DOHH2 (cell line): ENCODE measurements around the gene ELOB.

ENCODE experiments used
- H3F3A ChIP-seq: fragments of 200-600 bp; sonication (generic), shearing (Covaris generic); 2 replicates; pipeline ENCODE4 v1.6.0; 2016; ENCODE audit warnings: antibody characterized with exemption, mild to moderate bottlenecking; ENCODE audit not compliant: control insufficient read depth, insufficient read depth
- H3K27ac ChIP-seq: fragments of 200-600 bp; sonication (generic); 2 replicates; pipeline ENCODE4 v1.5.1; 2014; ENCODE audit warnings: low read depth, mild to moderate bottlenecking, low read length, moderate library complexity
- H3K27me3 ChIP-seq: fragments of 200-600 bp; sonication (generic); 2 replicates; pipeline ENCODE4 v1.6.1; 2014; ENCODE audit warnings: mild to moderate bottlenecking, low read length, mixed read lengths; ENCODE audit not compliant: control insufficient read depth
- H3K36me3 ChIP-seq: fragments of 200-600 bp; sonication (generic); 2 replicates; pipeline ENCODE4 v1.6.1; 2014; ENCODE audit warnings: mild to moderate bottlenecking, low read length, moderate library complexity, mixed read lengths; ENCODE audit not compliant: control insufficient read depth
- H3K4me1 ChIP-seq: fragments of 200-600 bp; sonication (generic); 2 replicates; pipeline ENCODE4 v1.6.1; 2014; ENCODE audit warnings: mild to moderate bottlenecking, low read length, mixed read lengths; ENCODE audit not compliant: control insufficient read depth
- H3K4me2 ChIP-seq: fragments of 200-600 bp; sonication (generic); 2 replicates; pipeline ENCODE4 v1.6.0; 2014; ENCODE audit warnings: mild to moderate bottlenecking, low read length, moderate library complexity
- H3K4me3 ChIP-seq: fragments of 200-600 bp; sonication (generic); 2 replicates; pipeline ENCODE4 v1.5.1; 2014; ENCODE audit warnings: mild to moderate bottlenecking, low read length, mixed read lengths
- H3K79me2 ChIP-seq: fragments of 200-600 bp; sonication (generic); 2 replicates; pipeline ENCODE4 v1.6.1; 2014; ENCODE audit warnings: mild to moderate bottlenecking, low read length, mixed read lengths; ENCODE audit not compliant: control insufficient read depth
- H3K9me2 ChIP-seq: fragments of 200-600 bp; sonication (generic); replicated peaks from 2 replicates; pipeline ENCODE4 v1.6.1; 2014; ENCODE audit warnings: mild to moderate bottlenecking, low read length, mixed read lengths; ENCODE audit not compliant: control insufficient read depth
- H3K9me3 ChIP-seq: fragments of 200-600 bp; sonication (generic); 2 replicates; pipeline ENCODE4 v1.6.1; 2014; ENCODE audit warnings: antibody characterized with exemption, low read length, mixed read lengths; ENCODE audit not compliant: control insufficient read depth, insufficient read depth
- H4K20me1 ChIP-seq: fragments of 200-600 bp; sonication (generic); 2 replicates; pipeline ENCODE4 v1.6.0; 2014; ENCODE audit warnings: low read depth, mild to moderate bottlenecking, antibody characterized with exemption, low read length, moderate library complexity; ENCODE audit not compliant: control insufficient read depth, insufficient read depth
- EZH2phosphoT487 ChIP-seq: fragments of 200-600 bp; sonication (generic); IDR thresholded peaks from 2 replicates; pipeline ENCODE4 v1.6.1; 2017; ENCODE audit warnings: borderline replicate concordance, mild to moderate bottlenecking, antibody characterized with exemption, low read length, moderate library complexity, mixed read lengths
- TF ChIP-seq, protein P1 (sequence below): fragments of 200-600 bp; sonication (generic); IDR thresholded peaks from one replicate; pipeline ENCODE4 v1.5.1; 2014; ENCODE audit warnings: antibody characterized with exemption, mild to moderate bottlenecking, low read depth, low read length; ENCODE audit not compliant: poor library complexity, severe bottlenecking

The ELOB gene

DNA sequence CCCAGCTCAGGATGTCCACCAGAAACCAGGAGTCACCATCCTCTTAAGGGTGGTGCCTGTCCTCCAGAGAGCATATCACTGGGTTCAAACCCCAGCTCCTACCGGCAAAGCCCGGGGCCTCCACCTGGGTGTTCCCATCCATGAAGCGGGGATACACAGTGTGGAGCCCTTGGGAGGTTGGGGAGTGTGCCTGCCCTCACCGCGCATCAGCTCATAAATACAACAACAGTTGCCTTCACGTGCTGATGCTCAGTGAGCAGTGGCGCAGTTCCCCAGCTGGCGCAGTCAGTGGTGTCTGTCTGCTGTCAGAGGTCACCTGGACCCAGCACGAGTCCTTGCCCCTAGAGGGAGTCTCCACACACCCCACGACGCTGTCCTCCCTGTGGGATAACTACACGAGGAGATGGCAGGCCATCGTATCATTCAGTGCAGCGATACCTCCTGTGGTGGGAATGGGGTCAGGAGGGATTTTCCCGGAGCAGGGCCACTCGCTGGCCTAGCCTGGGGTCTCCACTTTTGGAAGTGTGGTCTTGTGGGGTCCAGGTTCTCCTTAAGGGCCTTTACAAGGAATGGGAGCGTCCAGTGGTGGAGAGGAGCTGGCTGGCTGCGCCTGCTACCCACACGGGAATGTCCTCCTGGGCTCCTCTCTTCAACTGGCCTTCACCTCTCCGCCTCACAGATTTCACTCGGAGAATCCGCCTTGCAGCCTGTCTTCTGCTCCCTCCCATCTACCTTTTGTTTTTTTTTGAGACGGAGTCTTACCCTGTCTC lies 2.3 kb upstream of the ELOB start:
- peaks cover 46% of the 10 kb centered on the region for H3K79me2 ChIP-seq
- H3K27ac ChIP-seq: no peak overlapping the region
- H3K4me2 ChIP-seq: peak overlapping the region; percentile 97
- TF ChIP-seq EZH2phosphoT487: no peak
- TF ChIP-seq, protein P1, sequence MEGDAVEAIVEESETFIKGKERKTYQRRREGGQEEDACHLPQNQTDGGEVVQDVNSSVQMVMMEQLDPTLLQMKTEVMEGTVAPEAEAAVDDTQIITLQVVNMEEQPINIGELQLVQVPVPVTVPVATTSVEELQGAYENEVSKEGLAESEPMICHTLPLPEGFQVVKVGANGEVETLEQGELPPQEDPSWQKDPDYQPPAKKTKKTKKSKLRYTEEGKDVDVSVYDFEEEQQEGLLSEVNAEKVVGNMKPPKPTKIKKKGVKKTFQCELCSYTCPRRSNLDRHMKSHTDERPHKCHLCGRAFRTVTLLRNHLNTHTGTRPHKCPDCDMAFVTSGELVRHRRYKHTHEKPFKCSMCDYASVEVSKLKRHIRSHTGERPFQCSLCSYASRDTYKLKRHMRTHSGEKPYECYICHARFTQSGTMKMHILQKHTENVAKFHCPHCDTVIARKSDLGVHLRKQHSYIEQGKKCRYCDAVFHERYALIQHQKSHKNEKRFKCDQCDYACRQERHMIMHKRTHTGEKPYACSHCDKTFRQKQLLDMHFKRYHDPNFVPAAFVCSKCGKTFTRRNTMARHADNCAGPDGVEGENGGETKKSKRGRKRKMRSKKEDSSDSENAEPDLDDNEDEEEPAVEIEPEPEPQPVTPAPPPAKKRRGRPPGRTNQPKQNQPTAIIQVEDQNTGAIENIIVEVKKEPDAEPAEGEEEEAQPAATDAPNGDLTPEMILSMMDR: no peak
- peaks cover 38% of the 10 kb centered on the region for H3K36me3 ChIP-seq
- H3K4me1 ChIP-seq: peaks cover 22% of the 10 kb centered on the region
- no peaks in the 10 kb centered on the region for H3K9me3 ChIP-seq
- no peaks in the 10 kb centered on the region for H3K9me2 ChIP-seq
- H3K27me3 ChIP-seq: no peaks in the 10 kb centered on the region
- peaks cover 11% of the 10 kb centered on the region for H3F3A ChIP-seq
- H4K20me1 ChIP-seq: no peaks in the 10 kb centered on the region
- H3K4me3 ChIP-seq: no peak overlapping the region

DNA sequence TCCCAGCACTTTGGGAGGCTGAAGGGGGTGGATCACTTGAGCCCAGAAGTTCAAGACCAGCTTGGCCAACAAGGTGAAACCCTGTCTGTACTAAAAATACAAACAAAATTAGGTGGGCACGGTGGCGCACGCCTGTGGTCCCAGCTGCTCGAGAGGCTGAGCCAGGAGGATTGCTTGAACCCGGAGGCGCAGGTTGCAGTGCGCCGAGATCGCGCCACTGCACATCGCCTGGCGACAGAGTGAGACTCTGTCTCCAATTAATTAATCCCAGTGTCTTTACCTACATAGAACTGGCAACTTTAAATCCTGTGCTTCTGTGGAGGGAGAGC lies 1.5 kb upstream of the ELOB start:
- Histone ChIP-seq H3K27me3 (no peaks in the 10 kb centered on the region), H3K36me3 (peaks cover 44% of the 10 kb centered on the region), H3K9me2 (no peaks in the 10 kb centered on the region), H3K9me3 (no peaks in the 10 kb centered on the region), H3K4me3 (peak overlapping the region; percentile 99), H3K4me2 (peak overlapping the region; percentile 97), H3K27ac (no peak overlapping the region), H4K20me1 (no peaks in the 10 kb centered on the region), H3F3A (peaks cover 15% of the 10 kb centered on the region), H3K4me1 (peaks cover 22% of the 10 kb centered on the region), H3K79me2 (peaks cover 51% of the 10 kb centered on the region)
- no peak for TF ChIP-seq EZH2phosphoT487
- TF ChIP-seq, protein P1: no peak

DNA sequence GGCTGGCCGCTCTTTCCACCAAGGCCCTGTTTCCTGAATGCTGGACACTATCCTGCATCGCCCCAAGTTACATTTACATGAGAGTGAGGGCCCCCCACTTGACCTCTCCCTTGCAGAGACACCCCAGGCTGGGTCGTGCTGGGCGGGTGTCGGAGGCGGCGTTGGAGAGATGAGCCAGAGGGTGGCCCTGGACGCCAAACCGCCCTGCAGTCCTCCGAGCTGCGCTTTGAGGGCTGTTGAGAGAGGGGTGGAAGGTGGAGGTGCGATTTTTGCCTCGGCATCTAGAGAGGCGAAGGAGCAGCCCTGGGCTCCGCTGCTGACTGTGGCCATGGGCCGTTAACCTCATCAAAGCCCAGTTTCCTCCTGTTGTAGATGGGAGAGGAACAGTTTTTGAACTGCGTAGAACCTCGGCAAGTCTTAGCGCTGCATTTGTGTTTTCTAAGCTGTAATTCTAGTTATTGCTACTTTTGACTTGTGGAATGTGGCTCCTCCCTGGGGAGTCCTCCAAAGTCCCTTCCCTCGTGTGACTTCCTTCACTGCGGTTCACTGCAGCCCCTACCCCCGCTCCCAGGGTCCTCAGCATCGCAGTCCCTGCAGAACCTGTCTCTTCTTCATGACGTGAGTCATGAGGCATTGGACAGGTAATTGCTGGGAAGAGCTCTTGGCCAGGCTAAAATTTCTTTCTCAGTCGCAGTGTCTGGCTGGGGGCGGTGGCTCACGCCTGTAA lies 986 bp upstream of the ELOB start:
- Histone ChIP-seq H3K9me3 (no peaks in the 10 kb centered on the region), H3K27ac (peak overlapping the region; percentile 76), H4K20me1 (no peaks in the 10 kb centered on the region), H3K4me2 (peak overlapping the region; percentile 97), H3F3A (peaks cover 16% of the 10 kb centered on the region), H3K4me1 (peaks cover 22% of the 10 kb centered on the region), H3K79me2 (peaks cover 52% of the 10 kb centered on the region), H3K27me3 (no peaks in the 10 kb centered on the region), H3K4me3 (peak overlapping the region; percentile 99), H3K36me3 (peaks cover 50% of the 10 kb centered on the region), H3K9me2 (no peaks in the 10 kb centered on the region)
- TF ChIP-seq, protein P1: no peak
- no peak for TF ChIP-seq EZH2phosphoT487
